ENCODE data around the gene LEFTY2.

Gene LEFTY2

DNA sequence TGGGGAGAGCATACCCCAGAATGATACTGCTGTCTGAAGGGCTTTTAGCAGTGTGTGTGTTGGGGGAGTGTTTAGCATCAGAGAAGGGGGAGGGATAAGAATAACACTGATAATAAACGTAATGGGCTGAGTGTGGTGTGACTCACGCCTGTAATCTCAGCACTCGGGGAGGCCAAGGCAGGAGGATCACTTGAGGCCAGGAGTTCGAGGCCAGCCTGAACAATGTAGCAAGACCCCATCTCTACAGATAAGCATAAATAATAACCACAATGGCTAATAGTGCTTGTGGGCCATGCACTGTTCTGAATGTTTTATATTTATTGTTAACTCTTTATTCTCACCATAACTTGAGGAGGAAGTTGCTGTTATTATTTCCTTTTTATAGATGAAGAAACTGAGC lies 2.6 kb upstream of the LEFTY2 start (continued):
- TF ChIP-seq, protein P1, sequence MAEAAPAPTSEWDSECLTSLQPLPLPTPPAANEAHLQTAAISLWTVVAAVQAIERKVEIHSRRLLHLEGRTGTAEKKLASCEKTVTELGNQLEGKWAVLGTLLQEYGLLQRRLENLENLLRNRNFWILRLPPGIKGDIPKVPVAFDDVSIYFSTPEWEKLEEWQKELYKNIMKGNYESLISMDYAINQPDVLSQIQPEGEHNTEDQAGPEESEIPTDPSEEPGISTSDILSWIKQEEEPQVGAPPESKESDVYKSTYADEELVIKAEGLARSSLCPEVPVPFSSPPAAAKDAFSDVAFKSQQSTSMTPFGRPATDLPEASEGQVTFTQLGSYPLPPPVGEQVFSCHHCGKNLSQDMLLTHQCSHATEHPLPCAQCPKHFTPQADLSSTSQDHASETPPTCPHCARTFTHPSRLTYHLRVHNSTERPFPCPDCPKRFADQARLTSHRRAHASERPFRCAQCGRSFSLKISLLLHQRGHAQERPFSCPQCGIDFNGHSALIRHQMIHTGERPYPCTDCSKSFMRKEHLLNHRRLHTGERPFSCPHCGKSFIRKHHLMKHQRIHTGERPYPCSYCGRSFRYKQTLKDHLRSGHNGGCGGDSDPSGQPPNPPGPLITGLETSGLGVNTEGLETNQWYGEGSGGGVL (tag by site-specific recombination; IDR thresholded peaks at IDR 0.05) = peak; percentile 48; the same call in 1 of the 2 replicates
- TF ChIP-seq ZNF677 (tag by site-specific recombination; IDR thresholded peaks at IDR 0.05) (no peak), GFI1B (tag by site-specific recombination; IDR thresholded peaks at IDR 0.05) (peak; percentile 46; the same call in 1 of the 2 replicates), ZNF776 (tag by site-specific recombination; IDR thresholded peaks at IDR 0.05; ENCODE audit: borderline replicate concordance) (no peak), KLF10 (tag by site-specific recombination; IDR thresholded peaks at IDR 0.05) (no peak), ZNF24 (tag by site-specific recombination; IDR thresholded peaks at IDR 0.05) (peak; percentile 58; the same call in 1 of the 2 replicates), ZNF654 (tag by site-specific recombination; IDR thresholded peaks at IDR 0.05; ENCODE audit: low read depth) (no peak), SP7 (tag by site-specific recombination; IDR thresholded peaks at IDR 0.05) (0 out of 2 replicates have a peak, but pooled peaks have one; percentile 25), SCRT2 (tag by site-specific recombination; IDR thresholded peaks at IDR 0.05) (no peak), ZNF121 (tag by site-specific recombination; IDR thresholded peaks at IDR 0.05) (peak; percentile 97), ZNF114 (tag by site-specific recombination; IDR thresholded peaks at IDR 0.05) (no peak)
- TF ChIP-seq, protein P2, sequence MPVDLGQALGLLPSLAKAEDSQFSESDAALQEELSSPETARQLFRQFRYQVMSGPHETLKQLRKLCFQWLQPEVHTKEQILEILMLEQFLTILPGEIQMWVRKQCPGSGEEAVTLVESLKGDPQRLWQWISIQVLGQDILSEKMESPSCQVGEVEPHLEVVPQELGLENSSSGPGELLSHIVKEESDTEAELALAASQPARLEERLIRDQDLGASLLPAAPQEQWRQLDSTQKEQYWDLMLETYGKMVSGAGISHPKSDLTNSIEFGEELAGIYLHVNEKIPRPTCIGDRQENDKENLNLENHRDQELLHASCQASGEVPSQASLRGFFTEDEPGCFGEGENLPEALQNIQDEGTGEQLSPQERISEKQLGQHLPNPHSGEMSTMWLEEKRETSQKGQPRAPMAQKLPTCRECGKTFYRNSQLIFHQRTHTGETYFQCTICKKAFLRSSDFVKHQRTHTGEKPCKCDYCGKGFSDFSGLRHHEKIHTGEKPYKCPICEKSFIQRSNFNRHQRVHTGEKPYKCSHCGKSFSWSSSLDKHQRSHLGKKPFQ (tag by site-specific recombination; IDR thresholded peaks at IDR 0.05) = 0 out of 2 replicates have a peak, but pooled peaks have one; percentile 19
- TF ChIP-seq, protein P3, sequence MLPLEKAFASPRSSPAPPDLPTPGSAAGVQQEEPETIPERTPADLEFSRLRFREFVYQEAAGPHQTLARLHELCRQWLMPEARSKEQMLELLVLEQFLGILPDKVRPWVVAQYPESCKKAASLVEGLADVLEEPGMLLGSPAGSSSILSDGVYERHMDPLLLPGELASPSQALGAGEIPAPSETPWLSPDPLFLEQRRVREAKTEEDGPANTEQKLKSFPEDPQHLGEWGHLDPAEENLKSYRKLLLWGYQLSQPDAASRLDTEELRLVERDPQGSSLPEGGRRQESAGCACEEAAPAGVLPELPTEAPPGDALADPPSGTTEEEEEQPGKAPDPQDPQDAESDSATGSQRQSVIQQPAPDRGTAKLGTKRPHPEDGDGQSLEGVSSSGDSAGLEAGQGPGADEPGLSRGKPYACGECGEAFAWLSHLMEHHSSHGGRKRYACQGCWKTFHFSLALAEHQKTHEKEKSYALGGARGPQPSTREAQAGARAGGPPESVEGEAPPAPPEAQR (tag by site-specific recombination; IDR thresholded peaks at IDR 0.05) = no peak
- TF ChIP-seq, protein P4, sequence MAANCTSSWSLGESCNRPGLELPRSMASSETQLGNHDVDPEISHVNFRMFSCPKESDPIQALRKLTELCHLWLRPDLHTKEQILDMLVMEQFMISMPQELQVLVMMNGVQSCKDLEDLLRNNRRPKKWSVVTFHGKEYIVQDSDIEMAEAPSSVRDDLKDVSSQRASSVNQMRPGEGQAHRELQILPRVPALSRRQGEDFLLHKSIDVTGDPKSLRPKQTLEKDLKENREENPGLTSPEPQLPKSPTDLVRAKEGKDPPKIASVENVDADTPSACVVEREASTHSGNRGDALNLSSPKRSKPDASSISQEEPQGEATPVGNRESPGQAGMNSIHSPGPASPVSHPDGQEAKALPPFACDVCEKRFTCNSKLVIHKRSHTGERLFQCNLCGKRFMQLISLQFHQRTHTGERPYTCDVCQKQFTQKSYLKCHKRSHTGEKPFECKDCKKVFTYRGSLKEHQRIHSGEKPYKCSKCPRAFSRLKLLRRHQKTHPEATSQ (tag by site-specific recombination; IDR thresholded peaks at IDR 0.05) = peak; percentile 52; the same call in 1 of the 2 replicates
- TF ChIP-seq, protein P5, sequence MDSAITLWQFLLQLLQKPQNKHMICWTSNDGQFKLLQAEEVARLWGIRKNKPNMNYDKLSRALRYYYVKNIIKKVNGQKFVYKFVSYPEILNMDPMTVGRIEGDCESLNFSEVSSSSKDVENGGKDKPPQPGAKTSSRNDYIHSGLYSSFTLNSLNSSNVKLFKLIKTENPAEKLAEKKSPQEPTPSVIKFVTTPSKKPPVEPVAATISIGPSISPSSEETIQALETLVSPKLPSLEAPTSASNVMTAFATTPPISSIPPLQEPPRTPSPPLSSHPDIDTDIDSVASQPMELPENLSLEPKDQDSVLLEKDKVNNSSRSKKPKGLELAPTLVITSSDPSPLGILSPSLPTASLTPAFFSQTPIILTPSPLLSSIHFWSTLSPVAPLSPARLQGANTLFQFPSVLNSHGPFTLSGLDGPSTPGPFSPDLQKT (IDR thresholded peaks at IDR 0.05; ENCODE audit: borderline replicate concordance, low read depth, low read length) = no peak
- TF ChIP-seq, protein P6, sequence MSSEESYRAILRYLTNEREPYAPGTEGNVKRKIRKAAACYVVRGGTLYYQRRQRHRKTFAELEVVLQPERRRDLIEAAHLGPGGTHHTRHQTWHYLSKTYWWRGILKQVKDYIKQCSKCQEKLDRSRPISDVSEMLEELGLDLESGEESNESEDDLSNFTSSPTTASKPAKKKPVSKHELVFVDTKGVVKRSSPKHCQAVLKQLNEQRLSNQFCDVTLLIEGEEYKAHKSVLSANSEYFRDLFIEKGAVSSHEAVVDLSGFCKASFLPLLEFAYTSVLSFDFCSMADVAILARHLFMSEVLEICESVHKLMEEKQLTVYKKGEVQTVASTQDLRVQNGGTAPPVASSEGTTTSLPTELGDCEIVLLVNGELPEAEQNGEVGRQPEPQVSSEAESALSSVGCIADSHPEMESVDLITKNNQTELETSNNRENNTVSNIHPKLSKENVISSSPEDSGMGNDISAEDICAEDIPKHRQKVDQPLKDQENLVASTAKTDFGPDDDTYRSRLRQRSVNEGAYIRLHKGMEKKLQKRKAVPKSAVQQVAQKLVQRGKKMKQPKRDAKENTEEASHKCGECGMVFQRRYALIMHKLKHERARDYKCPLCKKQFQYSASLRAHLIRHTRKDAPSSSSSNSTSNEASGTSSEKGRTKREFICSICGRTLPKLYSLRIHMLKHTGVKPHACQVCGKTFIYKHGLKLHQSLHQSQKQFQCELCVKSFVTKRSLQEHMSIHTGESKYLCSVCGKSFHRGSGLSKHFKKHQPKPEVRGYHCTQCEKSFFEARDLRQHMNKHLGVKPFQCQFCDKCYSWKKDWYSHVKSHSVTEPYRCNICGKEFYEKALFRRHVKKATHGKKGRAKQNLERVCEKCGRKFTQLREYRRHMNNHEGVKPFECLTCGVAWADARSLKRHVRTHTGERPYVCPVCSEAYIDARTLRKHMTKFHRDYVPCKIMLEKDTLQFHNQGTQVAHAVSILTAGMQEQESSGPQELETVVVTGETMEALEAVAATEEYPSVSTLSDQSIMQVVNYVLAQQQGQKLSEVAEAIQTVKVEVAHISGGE (tag by site-specific recombination; conservative IDR thresholded peaks at IDR 0.05; ENCODE audit: low read depth) = no peak

Data from HEK293 (cell line).